ENCODE data around the gene IRGC. TPM values are rescaled to one million over a fixed set of nuclear protein-coding genes. Genes with fewer than 3 reads are reported as not detected.

Gene IRGC
- total and polyA plus RNA-seq, 2 of the 13 experiments (the other 11 are each of a cell fraction or from before 2014, with no cell fraction given): not detected

DNA sequence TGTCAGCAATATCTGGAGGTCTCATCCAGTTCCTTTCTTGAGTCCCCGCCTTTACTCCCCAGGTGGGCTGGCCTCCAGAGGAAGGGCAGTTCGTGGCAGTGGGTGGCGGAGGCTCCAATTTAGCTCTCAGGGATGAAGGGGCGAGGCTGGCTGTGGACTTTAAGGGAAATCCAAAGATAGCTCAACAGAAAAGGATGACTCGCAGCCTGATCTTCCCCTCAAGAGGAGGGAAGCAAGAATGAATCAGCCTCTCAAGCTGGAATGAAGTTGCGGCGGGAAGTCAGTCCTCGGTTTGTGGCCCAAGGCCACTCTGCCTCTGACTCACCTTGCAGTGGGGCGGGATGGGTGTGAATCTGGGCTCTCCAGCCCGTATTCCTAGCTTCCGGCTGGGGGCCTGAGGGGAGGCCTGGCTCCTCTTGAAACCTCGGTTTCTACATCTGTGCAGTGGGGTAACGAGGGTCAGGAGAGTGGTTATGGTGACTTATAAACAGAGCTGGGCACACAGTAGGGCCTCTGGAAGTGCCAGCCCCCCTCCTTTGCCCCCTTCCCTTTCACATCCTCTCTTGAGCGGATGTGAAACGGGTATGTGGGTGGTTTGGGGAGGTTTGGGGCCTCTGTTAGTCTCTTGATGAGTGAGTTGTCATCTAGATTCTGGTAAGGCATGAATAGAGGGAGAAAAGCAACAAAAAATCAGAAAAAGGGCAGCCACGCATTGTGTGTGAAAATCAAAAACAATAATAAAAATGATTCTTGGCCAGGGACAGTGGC lies 49.4 kb downstream of the IRGC start:
- intact Hi-C loops (cut with micrococcal nuclease; ENCODE audit: unreplicated experiment): loop anchor here (10.0 kb wide), 1 partner anchor 100 kb away; no protein-coding TSS in a partner anchor
- Histone ChIP-seq H4K20me1 (ENCODE audit: insufficient read depth, low read length) (no peaks in the 10 kb centered on the region), H3K27ac (ENCODE audit: extremely low read length, insufficient read depth, low read length) (no peak overlapping the region), H2AFZ (ENCODE audit: low read length) (no peak overlapping the region), H3K4me3 (replicated peaks in 1 of 3; ENCODE audit: insufficient read depth in 1 of 3, low read depth in 2 of 3, low read length in 3 of 3) (no peak overlapping the region), H3K9me3 (ENCODE audit: low read length) (no peaks in the 10 kb centered on the region), H3K4me2 (ENCODE audit: low read depth, low read length) (peak overlapping the region; percentile 14; the same call in 1 of the 2 replicates), H3K79me2 (ENCODE audit: insufficient read depth, low read length) (no peaks in the 10 kb centered on the region), H3K9ac (ENCODE audit: insufficient read depth, low read depth, low read length) (no peak overlapping the region), H3K4me1 (ENCODE audit: insufficient read depth, low read length) (peaks cover 16% of the 10 kb centered on the region; the same call in 1 of the 2 replicates), H3K36me3 (replicated peaks in 1 of 2; ENCODE audit: control insufficient read depth in 1 of 2, insufficient read depth in 2 of 2, low read length in 2 of 2) (no peaks in the 10 kb centered on the region), H3K27me3 (ENCODE audit: control insufficient read depth in 1 of 2, insufficient read depth in 2 of 2, low read length in 2 of 2) (no peaks in the 10 kb centered on the region)
- DNase-seq (ENCODE audit: low spot score) (peak; percentile 30), ATAC-seq (peak; percentile 50; the same call in 1 of the 3 replicates), FAIRE-seq (no peak)
- WGBS (ENCODE audit: low lambda C conversion rate): 30% methylated on average over 11 of the region's 16 CpGs
- ChIA-PET POLR2A (interaction anchor here (0.6 to 2.4 kb wide), 2 partner anchors 10 to 12 kb away, joined by 4 to 20 read pairs; partner anchors contain the start of gene SMG9), CTCF (ENCODE audit: low intra/inter-chr PET ratio, low total read pairs) (interaction anchor here (1.7 kb wide), 1 partner anchor 9 kb away, joined by 4 read pairs; no protein-coding TSS in a partner anchor)
- BruUV-seq (replicated peaks): no TSS peak
- in situ Hi-C loops (cut with HindIII; ENCODE audit: extremely low pct_ligation_motif_present, low pct_unique_long_range_greater_than_20kb): no loop called here
- TF ChIP-seq PCBP2 (optimal IDR thresholded peaks at IDR 0.05; ENCODE audit: low read depth, low read length, poor library complexity, severe bottlenecking) (no peak), FOSL2 (CRISPR knock-in tag; IDR thresholded peaks at IDR 0.05) (peak; percentile 85), ZKSCAN1 (IDR thresholded peaks at IDR 0.05; ENCODE audit: low read length) (0 out of 2 replicates have a peak, but pooled peaks have one; percentile 56), NFE2L2 (IDR thresholded peaks at IDR 0.05; ENCODE audit: low read length) (no peak), SAP130 (CRISPR knock-in tag; IDR thresholded peaks at IDR 0.05; ENCODE audit: low read depth) (peak; percentile 19; the same call in 1 of the 2 replicates), GABPB1 (CRISPR knock-in tag; IDR thresholded peaks at IDR 0.05) (peak; percentile 17; the same call in 1 of the 2 replicates), IKZF1 (IDR thresholded peaks at IDR 0.05) (no peak), ETV5 (CRISPR knock-in tag; IDR thresholded peaks at IDR 0.05; ENCODE audit: borderline replicate concordance) (peak; percentile 42; the same call in 1 of the 2 replicates), ZNF629 (CRISPR knock-in tag; conservative IDR thresholded peaks at IDR 0.05) (peak; percentile 65)
- TF ChIP-seq, protein P1, sequence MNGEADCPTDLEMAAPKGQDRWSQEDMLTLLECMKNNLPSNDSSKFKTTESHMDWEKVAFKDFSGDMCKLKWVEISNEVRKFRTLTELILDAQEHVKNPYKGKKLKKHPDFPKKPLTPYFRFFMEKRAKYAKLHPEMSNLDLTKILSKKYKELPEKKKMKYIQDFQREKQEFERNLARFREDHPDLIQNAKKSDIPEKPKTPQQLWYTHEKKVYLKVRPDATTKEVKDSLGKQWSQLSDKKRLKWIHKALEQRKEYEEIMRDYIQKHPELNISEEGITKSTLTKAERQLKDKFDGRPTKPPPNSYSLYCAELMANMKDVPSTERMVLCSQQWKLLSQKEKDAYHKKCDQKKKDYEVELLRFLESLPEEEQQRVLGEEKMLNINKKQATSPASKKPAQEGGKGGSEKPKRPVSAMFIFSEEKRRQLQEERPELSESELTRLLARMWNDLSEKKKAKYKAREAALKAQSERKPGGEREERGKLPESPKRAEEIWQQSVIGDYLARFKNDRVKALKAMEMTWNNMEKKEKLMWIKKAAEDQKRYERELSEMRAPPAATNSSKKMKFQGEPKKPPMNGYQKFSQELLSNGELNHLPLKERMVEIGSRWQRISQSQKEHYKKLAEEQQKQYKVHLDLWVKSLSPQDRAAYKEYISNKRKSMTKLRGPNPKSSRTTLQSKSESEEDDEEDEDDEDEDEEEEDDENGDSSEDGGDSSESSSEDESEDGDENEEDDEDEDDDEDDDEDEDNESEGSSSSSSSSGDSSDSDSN (CRISPR knock-in tag; IDR thresholded peaks at IDR 0.05): peak; percentile 62; the same call in 1 of the 2 replicates
- TF ChIP-seq, protein P2, sequence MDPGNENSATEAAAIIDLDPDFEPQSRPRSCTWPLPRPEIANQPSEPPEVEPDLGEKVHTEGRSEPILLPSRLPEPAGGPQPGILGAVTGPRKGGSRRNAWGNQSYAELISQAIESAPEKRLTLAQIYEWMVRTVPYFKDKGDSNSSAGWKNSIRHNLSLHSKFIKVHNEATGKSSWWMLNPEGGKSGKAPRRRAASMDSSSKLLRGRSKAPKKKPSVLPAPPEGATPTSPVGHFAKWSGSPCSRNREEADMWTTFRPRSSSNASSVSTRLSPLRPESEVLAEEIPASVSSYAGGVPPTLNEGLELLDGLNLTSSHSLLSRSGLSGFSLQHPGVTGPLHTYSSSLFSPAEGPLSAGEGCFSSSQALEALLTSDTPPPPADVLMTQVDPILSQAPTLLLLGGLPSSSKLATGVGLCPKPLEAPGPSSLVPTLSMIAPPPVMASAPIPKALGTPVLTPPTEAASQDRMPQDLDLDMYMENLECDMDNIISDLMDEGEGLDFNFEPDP (CRISPR knock-in tag; conservative IDR thresholded peaks at IDR 0.05): no peak

Measured in HepG2 (cell line).